Activated naive CD4-positive, alpha-beta T cell treated with anti-CD3 and anti-CD28 coated beads for 36 hours (primary cell): Measurements from ENCODE around the gene EXOC3L1. TPM values are rescaled to one million over a fixed set of nuclear protein-coding genes. Genes with fewer than 3 reads are reported as not detected.

Experiments
- CTCF ChIA-PET: fragments of 350-600 bp; sonication (Branson Sonifier 250); formaldehyde crosslinking; loops from one replicate; lab custom pipeline; 2021; ENCODE audit warnings: antibody characterized with exemption; lab: Charles Lee
- DNase-seq: peaks from one replicate; pipeline ENCODE4 v3.0.0-alpha.2; 2020
- H3K27ac Mint-ChIP-seq: one replicate; pipeline ENCODE4 v1.8.0; 2021; ENCODE audit warnings: mild to moderate bottlenecking, mixed read lengths
- H3K27me3 Mint-ChIP-seq: one replicate; pipeline ENCODE4 v1.8.0; 2021; ENCODE audit warnings: low read depth, mixed read lengths
- H3K36me3 Mint-ChIP-seq: one replicate; pipeline ENCODE4 v1.8.0; 2021; ENCODE audit warnings: low read depth, mixed read lengths
- H3K4me1 Mint-ChIP-seq: one replicate; pipeline ENCODE4 v1.8.0; 2021; ENCODE audit warnings: low read depth, mixed read lengths
- H3K4me3 Mint-ChIP-seq: one replicate; pipeline ENCODE4 v1.8.0; 2021; ENCODE audit warnings: mild to moderate bottlenecking, moderate library complexity, mixed read lengths
- H3K9me3 Mint-ChIP-seq: one replicate; pipeline ENCODE4 v1.8.0; 2021; ENCODE audit warnings: mixed read lengths
- intact Hi-C: fragments of 100-400 bp; cut with micrococcal nuclease; formaldehyde crosslinking; loops from one replicate; pipeline ENCODE4 v1.15.1; 2023
- total RNA-seq, 2 experiments: library from RNA; stranded (reverse); gene quantifications; one replicate each; pipeline ENCODE4 v1.2.3, GENCODE V29; 2021

Gene EXOC3L1
- total RNA-seq, 2 experiments from 2014 or later, result not detected

GRCh38 chr16:67229906-67230808 is 40.2 kb upstream of the EXOC3L1 start:
- Mint-ChIP-seq H3K27ac (no peak overlapping the region), H3K4me3 (peak overlapping the region; percentile 28), H3K9me3 (no peaks in the 10 kb centered on the region), H3K36me3 (peaks cover 31% of the 10 kb centered on the region), H3K27me3 (no peaks in the 10 kb centered on the region), H3K4me1 (peaks cover 30% of the 10 kb centered on the region)
- no peak for DNase-seq
- CTCF ChIA-PET, result no interaction called here
- intact Hi-C loops, result no loop called here

DNA sequence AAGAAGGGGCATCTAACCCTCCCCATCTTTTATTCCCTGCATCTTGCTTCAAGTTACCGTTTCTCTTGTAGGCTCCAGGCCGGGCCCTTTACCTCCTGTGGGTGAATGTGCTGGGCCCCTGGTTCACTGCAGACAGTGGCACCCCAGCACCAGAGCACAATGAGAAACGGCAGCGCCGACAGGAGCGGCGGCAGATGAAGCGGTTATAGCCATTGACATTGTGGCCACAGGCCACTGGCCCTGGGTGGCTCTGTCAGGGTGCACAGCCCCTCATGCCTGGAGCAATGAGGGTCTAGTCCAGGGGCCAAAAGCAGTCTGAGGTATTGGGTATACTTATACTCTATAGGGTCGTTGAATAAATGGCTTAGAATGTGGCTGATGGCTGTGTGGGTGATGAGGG is 39.0 kb upstream of the EXOC3L1 start:
- Mint-ChIP-seq H3K27ac (no peak overlapping the region), H3K9me3 (no peaks in the 10 kb centered on the region), H3K4me1 (peaks cover 43% of the 10 kb centered on the region), H3K36me3 (peaks cover 29% of the 10 kb centered on the region), H3K4me3 (peak overlapping the region; percentile 20), H3K27me3 (no peaks in the 10 kb centered on the region)
- CTCF ChIA-PET, result interaction anchor here (1.5 to 1.9 kb wide), 2 partner anchors 31 to 200 kb away, joined by 4 to 5 read pairs; no protein-coding TSS in a partner anchor
- intact Hi-C loops, result no loop called here
- no peak for DNase-seq

DNA sequence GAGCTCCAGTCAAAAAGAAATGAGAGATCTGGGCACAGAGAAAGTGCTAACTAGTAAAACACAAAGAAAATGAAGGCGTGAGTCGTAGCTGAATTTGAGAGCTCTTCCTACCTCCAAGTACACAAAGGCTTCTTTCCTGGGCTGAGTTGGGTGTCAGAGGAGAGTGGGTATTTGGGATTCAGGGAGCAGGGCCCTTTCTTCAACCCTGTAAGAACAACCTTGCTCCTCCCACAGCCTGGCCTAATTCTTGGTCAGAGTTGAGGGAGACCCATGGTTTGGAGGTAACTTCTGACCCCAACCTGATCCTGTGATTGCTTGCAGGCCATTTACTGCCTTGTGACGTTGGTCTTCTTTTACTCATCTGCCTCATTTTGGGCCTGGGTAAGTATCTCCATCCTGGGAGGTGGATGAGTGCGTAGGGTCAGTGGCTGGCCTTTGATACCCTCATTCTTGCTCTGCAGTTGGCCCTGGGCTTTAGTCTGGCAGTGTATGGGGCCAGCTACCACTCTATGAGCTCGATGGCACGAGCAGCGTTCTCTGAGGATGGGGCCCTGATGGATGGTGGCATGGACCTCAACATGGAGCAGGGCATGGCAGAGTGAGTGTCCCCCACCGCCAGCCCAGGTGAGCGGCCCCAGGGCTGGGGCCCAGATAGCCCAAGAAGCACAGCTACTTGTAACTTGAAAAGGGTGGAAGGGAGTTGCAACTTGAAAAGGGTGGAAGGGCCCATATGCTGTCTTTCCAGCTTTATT is 38.3 kb upstream of the EXOC3L1 start:
- CTCF ChIA-PET, result interaction anchor here (0.6 to 2.5 kb wide), 7 partner anchors 10 to 1041 kb away, joined by 3 to 8 read pairs (median 5); no protein-coding TSS in a partner anchor
- Mint-ChIP-seq H3K27me3 (no peaks in the 10 kb centered on the region), H3K36me3 (peaks cover 25% of the 10 kb centered on the region), H3K4me3 (peak overlapping the region; percentile 100), H3K4me1 (peaks cover 48% of the 10 kb centered on the region), H3K27ac (peak overlapping the region; percentile 96), H3K9me3 (no peaks in the 10 kb centered on the region)
- no peak for DNase-seq
- intact Hi-C loops, result no loop called here

DNA sequence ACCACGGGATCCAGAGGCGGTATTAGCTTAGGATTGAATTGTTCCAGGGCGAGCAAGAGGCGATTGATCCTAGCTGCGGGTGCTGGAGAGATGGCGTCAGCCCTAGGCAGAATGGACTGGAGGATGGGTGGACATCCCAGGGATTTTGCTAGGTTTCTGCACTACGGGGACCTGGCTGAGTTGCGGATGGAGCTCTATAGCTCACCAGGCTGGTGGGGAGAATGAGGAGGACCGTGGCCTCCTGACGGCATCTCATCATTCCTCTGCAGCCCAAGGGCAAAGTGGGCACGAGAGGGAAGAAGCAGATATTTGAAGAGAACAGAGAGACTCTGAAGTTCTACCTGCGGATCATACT is 37.6 kb upstream of the EXOC3L1 start:
- peaks cover 51% of the 10 kb centered on the region for H3K4me1 Mint-ChIP-seq
- intact Hi-C loops, result loop anchor here (1.0 to 2.0 kb wide), 9 partner anchors 9 to 615 kb away; partner anchors contain the start of genes ACD, E2F4, MATCAP1 and PARD6A

GRCh38 chr16:67226804-67227566 is 37.0 kb upstream of the EXOC3L1 start, which contains the start of gene TMEM208:
Gene TMEM208, plus strand, starts transcription at chr16:67227130. Its CDS starts 89 bp downstream, at chr16:67227219.
- Mint-ChIP-seq H3K36me3 (peaks cover 18% of the 10 kb centered on the region), H3K27me3 (no peaks in the 10 kb centered on the region), H3K4me3 (peak within 1 kb of the TSS; percentile 100), H3K27ac (peak within 1 kb of the TSS; percentile 96), H3K4me1 (peaks cover 51% of the 10 kb centered on the region), H3K9me3 (no peaks in the 10 kb centered on the region)
- DNase-seq, result peak; percentile 99
- intact Hi-C loops, result loop anchor here (1.0 to 2.0 kb wide), 10 partner anchors 9 to 615 kb away; partner anchors contain the start of genes ACD, E2F4, FBXL8 and MATCAP1
- CTCF ChIA-PET, result interaction anchor here (0.8 to 2.5 kb wide), 12 partner anchors 11 to 237 kb away, joined by 3 to 9 read pairs (median 5); no protein-coding TSS in a partner anchor

More for the DNA sequence above, 37.6 kb upstream of the EXOC3L1 start:
- Mint-ChIP-seq H3K4me3 (peak overlapping the region; percentile 100), H3K27me3 (no peaks in the 10 kb centered on the region), H3K9me3 (no peaks in the 10 kb centered on the region), H3K36me3 (peaks cover 20% of the 10 kb centered on the region), H3K27ac (peak overlapping the region; percentile 96)
- CTCF ChIA-PET, result interaction anchor here (0.9 to 2.5 kb wide), 10 partner anchors 11 to 201 kb away, joined by 3 to 9 read pairs (median 5); no protein-coding TSS in a partner anchor
- no peak for DNase-seq

- CTCF ChIA-PET, result interaction anchor here (0.5 to 2.5 kb wide), 11 partner anchors 12 to 236 kb away, joined by 3 to 9 read pairs (median 5); no protein-coding TSS in a partner anchor
- H3K27me3 Mint-ChIP-seq, result no peaks in the 10 kb centered on the region
- peak overlapping the region; percentile 78 for H3K27ac Mint-ChIP-seq
- H3K9me3 Mint-ChIP-seq, result no peaks in the 10 kb centered on the region
- peaks cover 51% of the 10 kb centered on the region for H3K4me1 Mint-ChIP-seq
- intact Hi-C loops, result loop anchor here (1.0 to 2.0 kb wide), 3 partner anchors 44 to 434 kb away; partner anchors contain the start of genes ACD, FBXL8, MATCAP1 and PARD6A
- peaks cover 14% of the 10 kb centered on the region for H3K36me3 Mint-ChIP-seq
- H3K4me3 Mint-ChIP-seq, result peak overlapping the region; percentile 100
- DNase-seq, result no peak
Observed at GRCh38 chr16:67226295-67226803, 36.4 kb upstream of the EXOC3L1 start.

DNA sequence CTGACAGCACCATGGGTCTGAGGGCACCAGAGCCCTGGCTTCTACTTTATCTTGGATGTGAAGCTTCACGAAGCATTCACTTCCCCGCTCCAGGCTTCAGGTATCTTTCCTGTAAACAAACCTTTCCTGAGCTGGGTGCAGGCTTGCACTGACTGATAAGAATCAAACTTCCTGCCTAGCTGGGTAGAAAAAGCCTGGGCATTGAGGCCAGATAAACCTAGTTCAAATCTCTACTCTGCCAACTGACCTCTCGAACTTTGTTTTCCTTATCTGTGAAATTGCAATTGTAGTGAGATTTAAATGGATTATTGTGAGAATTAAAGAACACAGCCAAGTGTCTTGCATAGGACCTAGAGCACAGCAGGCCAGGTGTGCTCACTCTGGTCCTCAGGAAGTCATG is 34.1 kb upstream of the EXOC3L1 start:
- intact Hi-C loops, result no loop called here
- DNase-seq, result no peak
- Mint-ChIP-seq H3K27me3 (no peaks in the 10 kb centered on the region), H3K9me3 (no peaks in the 10 kb centered on the region), H3K4me3 (no peak overlapping the region), H3K4me1 (peaks cover 51% of the 10 kb centered on the region), H3K36me3 (peaks cover 4% of the 10 kb centered on the region), H3K27ac (peak overlapping the region; percentile 20)
- CTCF ChIA-PET, result interaction anchor here (0.8 to 1.5 kb wide), 3 partner anchors 26 to 175 kb away, joined by 3 read pairs; no protein-coding TSS in a partner anchor

- no peak for DNase-seq
- Mint-ChIP-seq H3K27me3 (no peaks in the 10 kb centered on the region), H3K36me3 (no peaks in the 10 kb centered on the region), H3K9me3 (no peaks in the 10 kb centered on the region), H3K27ac (no peak overlapping the region), H3K4me3 (no peak overlapping the region), H3K4me1 (no peaks in the 10 kb centered on the region)
- intact Hi-C loops, result no loop called here
- CTCF ChIA-PET, result interaction anchor here (0.7 to 1.2 kb wide), 2 partner anchors 16 to 19 kb away, joined by 3 to 7 read pairs; no protein-coding TSS in a partner anchor
Observed at GRCh38 chr16:67216612-67217490, 26.9 kb upstream of the EXOC3L1 start.

DNA sequence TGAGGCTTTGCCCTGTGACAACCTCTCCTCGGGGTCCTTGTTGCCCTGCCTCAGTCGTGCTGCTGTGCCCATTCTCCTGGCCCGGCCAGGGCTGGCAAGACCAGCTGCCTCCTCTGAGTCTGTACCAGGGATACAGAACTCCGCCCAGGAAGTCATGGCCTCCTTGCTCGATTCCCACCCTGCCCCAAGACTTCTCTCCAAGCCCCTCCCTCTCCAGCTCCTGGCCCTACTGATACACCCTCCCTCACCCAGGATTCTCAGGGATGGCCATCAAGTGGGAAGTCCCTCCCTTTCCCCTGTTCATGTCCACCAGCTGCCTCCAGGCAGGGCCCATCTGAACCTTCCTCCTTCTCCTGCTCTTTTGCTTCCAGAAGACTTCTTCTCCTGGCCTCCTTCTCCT is 25.8 kb upstream of the EXOC3L1 start:
- Mint-ChIP-seq H3K4me1 (no peaks in the 10 kb centered on the region), H3K4me3 (no peak overlapping the region), H3K27ac (no peak overlapping the region), H3K27me3 (no peaks in the 10 kb centered on the region), H3K36me3 (no peaks in the 10 kb centered on the region), H3K9me3 (no peaks in the 10 kb centered on the region)
- intact Hi-C loops, result no loop called here
- no peak for DNase-seq
- CTCF ChIA-PET, result no interaction called here

DNA sequence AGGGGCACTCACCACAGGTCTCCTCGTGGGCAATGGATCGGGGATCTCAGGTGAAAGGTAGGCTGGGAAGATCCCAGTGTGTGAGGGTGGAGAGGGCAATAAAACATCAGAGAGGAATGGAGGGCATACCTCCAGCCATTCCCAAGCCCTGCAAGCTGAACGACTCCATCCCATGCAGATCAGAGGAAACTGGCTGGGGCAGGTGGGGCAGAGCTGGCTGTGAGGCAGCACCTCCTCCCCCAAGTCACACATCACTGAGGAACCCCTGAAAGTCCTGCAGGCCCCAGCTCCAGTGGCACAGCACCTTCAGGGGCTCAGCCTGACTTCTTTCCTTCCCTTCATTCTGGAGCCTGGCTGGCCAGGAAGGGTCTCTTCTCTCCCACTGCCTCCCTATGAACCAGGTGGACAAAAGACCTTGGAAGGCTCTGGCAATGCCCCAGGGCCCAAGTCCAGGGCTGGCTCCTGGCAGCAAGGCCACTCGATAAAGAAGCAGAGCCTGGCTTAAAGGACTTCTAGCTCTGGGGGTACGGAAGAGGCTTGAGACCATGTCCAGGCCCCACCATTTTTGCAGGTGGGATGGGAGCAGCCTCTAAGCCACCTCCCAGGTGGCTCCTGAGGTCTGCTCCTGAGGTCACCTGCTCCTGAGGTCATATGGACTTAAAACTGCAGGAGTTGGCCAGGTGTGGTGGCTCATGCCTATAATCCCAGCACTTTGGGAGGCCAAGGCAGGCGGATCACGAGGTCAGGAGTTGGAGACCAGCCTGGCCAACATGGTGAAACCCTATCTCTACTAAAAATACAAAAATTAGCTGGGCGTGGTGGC is 23.5 kb upstream of the EXOC3L1 start:
- H3K4me3 Mint-ChIP-seq, result no peak overlapping the region

More for the DNA sequence above, 23.5 kb upstream of the EXOC3L1 start:
- Mint-ChIP-seq H3K36me3 (no peaks in the 10 kb centered on the region), H3K4me1 (no peaks in the 10 kb centered on the region), H3K27me3 (no peaks in the 10 kb centered on the region), H3K9me3 (no peaks in the 10 kb centered on the region), H3K27ac (no peak overlapping the region)
- DNase-seq, result no peak
- intact Hi-C loops, result no loop called here
- CTCF ChIA-PET, result interaction anchor here (0.5 to 0.7 kb wide), 4 partner anchors 8 to 768 kb away, joined by 4 to 8 read pairs (median 6); no protein-coding TSS in a partner anchor
